Raji (cell line): ENCODE results near the gene TPM2.

Experiments used
- POLR2A ChIP-seq: IDR thresholded peaks from 2 replicates; pipeline ENCODE4 v1.6.1; 2011; ENCODE audit warnings: low read depth, low read length, control low read depth; ENCODE audit not compliant: insufficient read depth

The TPM2 gene

GRCh38 chr9:35658968-35659220 lies 30.8 kb downstream of the TPM2 start:
- no peak for TF ChIP-seq POLR2A

- TF ChIP-seq POLR2A = peak; percentile 61
Observed at GRCh38 chr9:35658137-35658967, 31.4 kb downstream of the TPM2 start, which contains the start of gene CCDC107. TSS of gene CCDC107 (plus strand) at chr9:35658292. CDS start at chr9:35658380, 88 bp downstream.

GRCh38 chr9:35657546-35658136 lies 32.1 kb downstream of the TPM2 start, which contains the start of gene RMRP:
TSS of gene RMRP (minus strand) at chr9:35658019.
- no peak; the same call in 1 of the 2 replicates for TF ChIP-seq POLR2A

- TF ChIP-seq POLR2A = no peak
Observed at GRCh38 chr9:35656831-35657545, 32.7 kb downstream of the TPM2 start.

- no peak for TF ChIP-seq POLR2A
Observed at GRCh38 chr9:35656348-35656747, 33.4 kb downstream of the TPM2 start.

GRCh38 chr9:35653611-35654010 lies 36.1 kb downstream of the TPM2 start:
- TF ChIP-seq POLR2A = no peak

GRCh38 chr9:35652829-35653209 lies 36.9 kb downstream of the TPM2 start:
- no peak for TF ChIP-seq POLR2A

- no peak for TF ChIP-seq POLR2A
Observed at GRCh38 chr9:35651956-35652828, 37.5 kb downstream of the TPM2 start.

GRCh38 chr9:35650341-35651158 lies 39.2 kb downstream of the TPM2 start, which contains the start of gene SIT1:
TSS of gene SIT1 (minus strand) at chr9:35650931. CDS start at chr9:35650853, 78 bp downstream.
- TF ChIP-seq POLR2A = peak; percentile 75

GRCh38 chr9:35649431-35650340 lies 40.0 kb downstream of the TPM2 start:
- peak; percentile 40; the same call in 1 of the 2 replicates for TF ChIP-seq POLR2A

- peak; percentile 86 for TF ChIP-seq POLR2A
Observed at GRCh38 chr9:35646533-35647265, 43.0 kb downstream of the TPM2 start.

- TF ChIP-seq POLR2A = no peak
Observed at GRCh38 chr9:35646153-35646532, 43.6 kb downstream of the TPM2 start.
